ENCODE measurements around the gene COL27A1.

DNA sequence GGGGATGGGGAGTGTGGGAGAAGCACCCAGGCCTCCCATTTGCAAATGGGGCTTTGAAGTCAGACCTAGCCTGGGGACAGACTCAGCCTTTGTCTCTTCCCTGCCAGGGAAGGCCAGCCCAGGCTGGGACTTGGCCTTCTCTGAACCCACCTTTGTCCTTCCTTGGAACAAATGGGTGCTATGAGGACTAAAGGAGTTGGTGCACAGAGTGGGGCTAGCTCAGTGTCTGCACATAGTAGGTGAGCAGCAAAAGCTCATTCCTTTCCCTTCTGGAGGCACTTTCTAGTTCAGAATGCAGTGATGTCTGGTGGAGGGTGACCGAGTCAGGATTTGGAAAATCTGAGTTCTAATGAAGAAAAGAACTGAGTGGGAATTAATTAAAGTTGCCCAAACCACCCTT is 37.2 kb downstream of the COL27A1 start:
- TF ChIP-seq, protein P1, sequence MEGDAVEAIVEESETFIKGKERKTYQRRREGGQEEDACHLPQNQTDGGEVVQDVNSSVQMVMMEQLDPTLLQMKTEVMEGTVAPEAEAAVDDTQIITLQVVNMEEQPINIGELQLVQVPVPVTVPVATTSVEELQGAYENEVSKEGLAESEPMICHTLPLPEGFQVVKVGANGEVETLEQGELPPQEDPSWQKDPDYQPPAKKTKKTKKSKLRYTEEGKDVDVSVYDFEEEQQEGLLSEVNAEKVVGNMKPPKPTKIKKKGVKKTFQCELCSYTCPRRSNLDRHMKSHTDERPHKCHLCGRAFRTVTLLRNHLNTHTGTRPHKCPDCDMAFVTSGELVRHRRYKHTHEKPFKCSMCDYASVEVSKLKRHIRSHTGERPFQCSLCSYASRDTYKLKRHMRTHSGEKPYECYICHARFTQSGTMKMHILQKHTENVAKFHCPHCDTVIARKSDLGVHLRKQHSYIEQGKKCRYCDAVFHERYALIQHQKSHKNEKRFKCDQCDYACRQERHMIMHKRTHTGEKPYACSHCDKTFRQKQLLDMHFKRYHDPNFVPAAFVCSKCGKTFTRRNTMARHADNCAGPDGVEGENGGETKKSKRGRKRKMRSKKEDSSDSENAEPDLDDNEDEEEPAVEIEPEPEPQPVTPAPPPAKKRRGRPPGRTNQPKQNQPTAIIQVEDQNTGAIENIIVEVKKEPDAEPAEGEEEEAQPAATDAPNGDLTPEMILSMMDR (conservative IDR thresholded peaks at IDR 0.05; ENCODE audit: low read length), result no peak
- no peak for TF ChIP-seq EZH2phosphoT487 (IDR thresholded peaks at IDR 0.05; ENCODE audit: borderline replicate concordance, low read depth, low read length)
